Keratinocyte (primary cell): Measurements from ENCODE around the gene PFN4. TPM values are rescaled to one million over a fixed set of nuclear protein-coding genes. Genes with fewer than 3 reads are reported as not detected.
A peak's percentile ranks its signal among the peaks of the same experiment; 100 is the strongest.
"Not testable (repeated sequence)": the region's sequence is repeated elsewhere in the genome, so short reads cannot be mapped to it uniquely, and the experiment has no call there.

Experiments
- DNase-seq: peaks from one replicate; pipeline ENCODE4 v3.0.0-alpha.2; 2011; ENCODE audit warnings: low read depth, missing footprints, low spot score
- FAIRE-seq: peaks from 2 replicates; lab custom pipeline; 2011; peaks lifted over from hg19 to GRCh38; lab: Jason Lieb, UNC
- H2AFZ ChIP-seq: 2 replicates; pipeline ENCODE4 v1.6.0; 2012; ENCODE audit warnings: low read length, control low read depth, inconsistent platforms; ENCODE audit not compliant: control insufficient read depth
- H3K27ac ChIP-seq: 2 replicates; pipeline ENCODE4 v1.5.1; 2011; ENCODE audit warnings: low read length; ENCODE audit not compliant: control insufficient read depth, insufficient read depth
- H3K27me3 ChIP-seq: 3 replicates; pipeline ENCODE4 v1.6.0; 2011; ENCODE audit warnings: low read length; ENCODE audit not compliant: control insufficient read depth, insufficient read depth; ENCODE audit errors: extremely low read depth
- H3K36me3 ChIP-seq, 2 experiments: 2 replicates in 1 of 2; 3 replicates in 1 of 2; pipeline ENCODE4 v1.5.1; 2011; ENCODE audit warnings: low read length in 2 of 2, mild to moderate bottlenecking in 1 of 2; ENCODE audit not compliant: control insufficient read depth in 2 of 2, insufficient read depth in 2 of 2; ENCODE audit errors: extremely low read depth in 1 of 2
- H3K4me1 ChIP-seq: 3 replicates; pipeline ENCODE4 v1.5.1; 2011; ENCODE audit warnings: low read length; ENCODE audit not compliant: control insufficient read depth, insufficient read depth; ENCODE audit errors: extremely low read depth
- H3K4me2 ChIP-seq: 3 replicates; pipeline ENCODE4 v1.6.0; 2011; ENCODE audit warnings: low read depth, low read length; ENCODE audit not compliant: control insufficient read depth, insufficient read depth; ENCODE audit errors: extremely low read depth
- H3K4me3 ChIP-seq, 3 experiments: fragments of 200-600 bp in 1 of 3; sonication (generic) in 1 of 3; 2 replicates in 2 of 3; 3 replicates in 1 of 3; pipeline ENCODE4 v1.5.1; 2011 to 2016; ENCODE audit warnings: low read length in 3 of 3, mild to moderate bottlenecking in 3 of 3, control low read depth in 2 of 3, inconsistent platforms in 1 of 3, low read depth in 1 of 3, mixed read lengths in 1 of 3, mixed run types in 1 of 3, moderate library complexity in 1 of 3; ENCODE audit not compliant: control insufficient read depth in 2 of 3, insufficient read depth in 2 of 3; ENCODE audit errors: extremely low read depth in 1 of 3
- H3K79me2 ChIP-seq: 2 replicates; pipeline ENCODE4 v1.6.0; 2012; ENCODE audit warnings: low read length; ENCODE audit not compliant: control insufficient read depth, insufficient read depth
- H3K9ac ChIP-seq: 3 replicates; pipeline ENCODE4 v1.6.0; 2011; ENCODE audit warnings: low read length; ENCODE audit not compliant: control insufficient read depth, insufficient read depth; ENCODE audit errors: extremely low read depth
- H3K9me1 ChIP-seq: 3 replicates; pipeline ENCODE4 v1.6.0; 2011; ENCODE audit warnings: low read length; ENCODE audit not compliant: control insufficient read depth, insufficient read depth; ENCODE audit errors: extremely low read depth
- H3K9me3 ChIP-seq: 2 replicates; pipeline ENCODE4 v1.5.1; 2012; ENCODE audit warnings: low read depth, low read length; ENCODE audit not compliant: control insufficient read depth
- H4K20me1 ChIP-seq: 3 replicates; pipeline ENCODE4 v1.6.0; 2011; ENCODE audit warnings: low read length; ENCODE audit not compliant: control insufficient read depth, insufficient read depth; ENCODE audit errors: extremely low read depth
- EZH2 ChIP-seq: IDR thresholded peaks from one replicate; pipeline ENCODE4 v1.6.1; 2012; ENCODE audit warnings: inconsistent platforms, mild to moderate bottlenecking, low read length, moderate library complexity
- dilution Hi-C: fragments of 300-500 bp; cut with MboI; formaldehyde crosslinking; loops from one replicate; pipeline ENCODE4 v1.7.0; 2020; ENCODE audit warnings: low sequenced_read_pairs; ENCODE audit not compliant: extremely low pct_ligation_motif_present
- polyA plus RNA-seq, 5 experiments: library from polyadenylated mRNA; depleted of rRNA in 3 of 5; stranded (reverse) in 3 of 5; stranded (forward) in 1 of 5; unstranded in 1 of 5; fragments of >200 nt; gene quantifications; 1 replicate in 1 of 5; 2 replicates in 3 of 5; 3 replicates in 1 of 5; pipeline versions ENCODE4 v1.2.1 to v1.2.3, GENCODE V29; 2011 to 2012; ENCODE audit warnings: missing spikeins in 2 of 5, low read depth in 1 of 5, low replicate concordance in 1 of 5
- TF ChIP-seq, protein P1 (sequence below), 3 experiments: IDR thresholded peaks in 1 of 3; conservative IDR thresholded peaks in 1 of 3; optimal IDR thresholded peaks in 1 of 3; 2 replicates in 2 of 3; 3 replicates in 1 of 3; pipeline versions ENCODE3 to v1.5.1; 2011; ENCODE audit warnings: low read length in 3 of 3, mild to moderate bottlenecking in 3 of 3, moderate library complexity in 2 of 3, control low read depth in 1 of 3, inconsistent platforms in 1 of 3; ENCODE audit not compliant: insufficient read depth in 2 of 3; ENCODE audit errors: extremely low read depth in 1 of 3

The PFN4 gene
- polyA plus RNA-seq, 1 donor (not counting 4 experiments of a cell fraction or from before 2014, with no cell fraction given), result 0.16 TPM

DNA sequence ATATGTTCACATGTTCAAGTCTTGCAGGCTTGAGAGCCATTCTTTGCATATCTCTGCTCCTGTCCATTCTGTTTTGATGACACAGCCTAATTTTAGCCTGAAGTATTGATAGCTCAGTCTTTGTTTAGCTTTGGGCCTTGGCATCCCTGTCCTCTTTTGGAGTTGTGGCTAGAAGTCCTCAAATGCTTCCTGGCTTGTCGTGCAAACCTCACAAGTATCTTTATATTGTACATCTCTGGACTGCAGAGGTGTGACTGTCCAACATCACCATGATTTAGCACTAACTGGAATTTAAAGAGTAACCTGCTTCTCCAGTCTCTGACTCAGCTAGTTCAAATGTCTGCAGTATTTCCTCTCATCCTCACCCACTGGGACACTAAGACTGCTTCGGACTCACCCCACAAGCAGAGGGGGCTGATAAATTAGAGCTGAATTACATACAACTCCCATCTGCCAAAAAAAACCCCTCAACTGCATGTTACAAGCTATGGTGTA, 11.7 kb downstream of the PFN4 start:
- Histone ChIP-seq H3K4me1 (peaks cover 13% of the 10 kb centered on the region), H3K4me3 (no peak overlapping the region), H3K27me3 (no peaks in the 10 kb centered on the region), H3K9me1 (no peaks in the 10 kb centered on the region), H3K9ac (no peak overlapping the region), H3K4me2 (peak overlapping the region; percentile 3), H2AFZ (no peak overlapping the region), H3K36me3 (no peaks in the 10 kb centered on the region), H3K27ac (no peak overlapping the region), H3K9me3 (no peaks in the 10 kb centered on the region), H3K79me2 (no peaks in the 10 kb centered on the region), H4K20me1 (no peaks in the 10 kb centered on the region)
- dilution Hi-C loops, result no loop called here
- DNase-seq, result no peak
- TF ChIP-seq EZH2, result no peak
- TF ChIP-seq, protein P1, sequence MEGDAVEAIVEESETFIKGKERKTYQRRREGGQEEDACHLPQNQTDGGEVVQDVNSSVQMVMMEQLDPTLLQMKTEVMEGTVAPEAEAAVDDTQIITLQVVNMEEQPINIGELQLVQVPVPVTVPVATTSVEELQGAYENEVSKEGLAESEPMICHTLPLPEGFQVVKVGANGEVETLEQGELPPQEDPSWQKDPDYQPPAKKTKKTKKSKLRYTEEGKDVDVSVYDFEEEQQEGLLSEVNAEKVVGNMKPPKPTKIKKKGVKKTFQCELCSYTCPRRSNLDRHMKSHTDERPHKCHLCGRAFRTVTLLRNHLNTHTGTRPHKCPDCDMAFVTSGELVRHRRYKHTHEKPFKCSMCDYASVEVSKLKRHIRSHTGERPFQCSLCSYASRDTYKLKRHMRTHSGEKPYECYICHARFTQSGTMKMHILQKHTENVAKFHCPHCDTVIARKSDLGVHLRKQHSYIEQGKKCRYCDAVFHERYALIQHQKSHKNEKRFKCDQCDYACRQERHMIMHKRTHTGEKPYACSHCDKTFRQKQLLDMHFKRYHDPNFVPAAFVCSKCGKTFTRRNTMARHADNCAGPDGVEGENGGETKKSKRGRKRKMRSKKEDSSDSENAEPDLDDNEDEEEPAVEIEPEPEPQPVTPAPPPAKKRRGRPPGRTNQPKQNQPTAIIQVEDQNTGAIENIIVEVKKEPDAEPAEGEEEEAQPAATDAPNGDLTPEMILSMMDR (optimal IDR thresholded peaks at IDR 0.05 in 1 of 3, IDR thresholded peaks at IDR 0.05 in 1 of 3, conservative IDR thresholded peaks at IDR 0.05 in 1 of 3; ENCODE audit: extremely low read depth in 1 of 3, insufficient read depth in 2 of 3, low read length in 3 of 3), result no peak
- FAIRE-seq, result no peak

DNA sequence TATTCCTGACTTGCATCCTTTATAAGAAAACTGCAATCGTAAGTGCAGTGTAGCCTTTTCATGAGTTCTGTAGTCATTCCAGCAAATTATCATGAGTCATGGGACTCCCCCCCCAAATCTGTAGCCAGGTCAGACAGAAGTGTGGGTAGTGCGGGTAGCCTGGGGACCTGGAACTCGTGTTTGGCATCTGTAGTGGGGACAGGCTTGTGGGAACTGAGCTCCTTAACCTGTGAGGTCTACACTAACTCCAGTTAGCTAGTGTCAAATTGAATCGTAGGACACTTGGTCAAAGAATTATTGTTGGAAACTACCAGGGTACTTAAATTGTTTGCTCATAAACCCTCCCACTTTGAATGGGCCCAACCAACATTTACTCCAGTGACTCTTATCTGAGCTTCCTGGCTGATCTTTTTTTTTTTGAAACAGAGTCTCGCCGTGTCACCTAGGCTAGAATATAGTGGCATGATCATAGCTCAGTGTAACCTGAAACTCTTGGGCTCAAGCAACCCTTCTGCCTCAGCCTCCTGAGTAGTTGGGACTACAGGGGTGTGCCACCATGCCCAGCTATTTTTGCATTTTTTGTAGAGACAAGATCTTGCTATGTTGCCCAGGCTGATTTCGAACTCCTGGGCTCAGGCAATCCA, 12.4 kb downstream of the PFN4 start:
- Histone ChIP-seq H3K79me2 (no peaks in the 10 kb centered on the region), H3K4me2 (peak overlapping the region; percentile 3), H3K36me3 (no peaks in the 10 kb centered on the region), H2AFZ (no peak overlapping the region), H3K27ac (no peak overlapping the region), H3K9ac (no peak overlapping the region), H3K27me3 (no peaks in the 10 kb centered on the region), H3K9me1 (no peaks in the 10 kb centered on the region), H4K20me1 (no peaks in the 10 kb centered on the region), H3K9me3 (no peaks in the 10 kb centered on the region), H3K4me1 (peaks cover 13% of the 10 kb centered on the region), H3K4me3 (no peak overlapping the region)
- dilution Hi-C loops, result no loop called here
- FAIRE-seq (no peak), DNase-seq (no peak)
- TF ChIP-seq, protein P1 (optimal IDR thresholded peaks at IDR 0.05 in 1 of 3, IDR thresholded peaks at IDR 0.05 in 1 of 3, conservative IDR thresholded peaks at IDR 0.05 in 1 of 3; ENCODE audit: extremely low read depth in 1 of 3, insufficient read depth in 2 of 3, low read length in 3 of 3), result no peak
- no peak for TF ChIP-seq EZH2

DNA sequence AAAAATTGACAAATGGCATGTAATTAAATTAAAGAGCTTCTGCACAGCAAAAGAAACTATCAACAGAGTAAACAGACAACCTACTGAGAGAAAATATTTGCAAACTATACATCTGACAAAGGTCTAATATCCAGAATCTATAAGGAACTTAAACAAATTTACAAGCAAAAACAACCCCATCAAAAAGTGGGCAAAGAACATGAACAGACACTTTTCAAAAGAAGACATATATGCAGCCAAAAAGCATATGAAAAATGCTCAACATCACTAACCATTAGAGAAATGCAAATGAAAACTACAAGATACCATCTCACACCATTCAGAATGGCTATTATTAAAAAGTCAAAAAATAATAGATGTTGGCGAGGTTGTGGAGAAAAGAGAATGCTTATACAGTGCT, 13.7 kb downstream of the PFN4 start:
- H3K4me3 ChIP-seq, FAIRE-seq, H3K9me3 ChIP-seq, dilution Hi-C loops, H3K27ac ChIP-seq, H3K4me2 ChIP-seq, DNase-seq, H3K27me3 ChIP-seq, H3K9me1 ChIP-seq, H3K79me2 ChIP-seq, H3K36me3 ChIP-seq, H4K20me1 ChIP-seq, H3K9ac ChIP-seq, H2AFZ ChIP-seq: not testable (repeated sequence)
- H3K4me1 ChIP-seq, result peaks cover 13% of the 10 kb centered on the region
